ENCODE results near the gene SYNE1. TPM values are rescaled to one million over a fixed set of nuclear protein-coding genes. Genes with fewer than 3 reads are reported as not detected.
"Not testable (repeated sequence)": the region's sequence is repeated elsewhere in the genome, so short reads cannot be mapped to it uniquely, and the experiment has no call there.

Gene SYNE1
- polyA plus RNA-seq, 1 experiment: 35.7 TPM

DNA sequence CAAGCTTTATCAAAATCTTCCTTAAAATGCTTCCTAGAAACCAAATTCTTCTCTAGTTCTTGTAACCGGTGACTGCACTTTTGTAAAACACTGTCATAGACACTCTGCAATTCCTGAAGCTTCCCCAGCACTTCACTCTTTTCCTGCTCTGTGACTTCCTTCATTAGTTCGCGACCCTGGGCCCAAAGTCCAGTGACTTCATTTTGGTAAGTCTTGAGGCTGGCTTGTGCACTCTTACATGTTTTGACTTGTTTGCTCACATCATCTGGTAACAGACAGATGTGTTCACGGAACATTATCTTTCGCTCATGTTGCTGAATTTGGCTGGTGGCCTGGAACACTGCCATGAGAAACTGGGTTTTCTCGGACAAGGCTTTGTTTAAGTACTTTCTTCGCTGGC is 306.2 kb downstream of the SYNE1 start:
- ChIA-PET CTCF (interaction anchor here (1.5 kb wide), 1 partner anchor 8 kb away, joined by 5 read pairs; no protein-coding TSS in a partner anchor), POLR2A (no interaction called here)
- no peaks in the 10 kb centered on the region for H3K27me3 ChIP-seq (ENCODE audit: control insufficient read depth, insufficient read depth, low read length)
- TF ChIP-seq, protein P1, sequence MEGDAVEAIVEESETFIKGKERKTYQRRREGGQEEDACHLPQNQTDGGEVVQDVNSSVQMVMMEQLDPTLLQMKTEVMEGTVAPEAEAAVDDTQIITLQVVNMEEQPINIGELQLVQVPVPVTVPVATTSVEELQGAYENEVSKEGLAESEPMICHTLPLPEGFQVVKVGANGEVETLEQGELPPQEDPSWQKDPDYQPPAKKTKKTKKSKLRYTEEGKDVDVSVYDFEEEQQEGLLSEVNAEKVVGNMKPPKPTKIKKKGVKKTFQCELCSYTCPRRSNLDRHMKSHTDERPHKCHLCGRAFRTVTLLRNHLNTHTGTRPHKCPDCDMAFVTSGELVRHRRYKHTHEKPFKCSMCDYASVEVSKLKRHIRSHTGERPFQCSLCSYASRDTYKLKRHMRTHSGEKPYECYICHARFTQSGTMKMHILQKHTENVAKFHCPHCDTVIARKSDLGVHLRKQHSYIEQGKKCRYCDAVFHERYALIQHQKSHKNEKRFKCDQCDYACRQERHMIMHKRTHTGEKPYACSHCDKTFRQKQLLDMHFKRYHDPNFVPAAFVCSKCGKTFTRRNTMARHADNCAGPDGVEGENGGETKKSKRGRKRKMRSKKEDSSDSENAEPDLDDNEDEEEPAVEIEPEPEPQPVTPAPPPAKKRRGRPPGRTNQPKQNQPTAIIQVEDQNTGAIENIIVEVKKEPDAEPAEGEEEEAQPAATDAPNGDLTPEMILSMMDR (IDR thresholded peaks at IDR 0.05; ENCODE audit: low read depth, low read length): no peak
- no peaks in the 10 kb centered on the region for H3K9me3 ChIP-seq (ENCODE audit: control insufficient read depth, insufficient read depth, low read length)
- DNase-seq (ENCODE audit: low read depth, low spot score): no peak
- no peak overlapping the region for H3K27ac ChIP-seq (ENCODE audit: low read depth, low read length)
- H3K4me3 ChIP-seq (ENCODE audit: low read depth, low read length): no peak overlapping the region

DNA sequence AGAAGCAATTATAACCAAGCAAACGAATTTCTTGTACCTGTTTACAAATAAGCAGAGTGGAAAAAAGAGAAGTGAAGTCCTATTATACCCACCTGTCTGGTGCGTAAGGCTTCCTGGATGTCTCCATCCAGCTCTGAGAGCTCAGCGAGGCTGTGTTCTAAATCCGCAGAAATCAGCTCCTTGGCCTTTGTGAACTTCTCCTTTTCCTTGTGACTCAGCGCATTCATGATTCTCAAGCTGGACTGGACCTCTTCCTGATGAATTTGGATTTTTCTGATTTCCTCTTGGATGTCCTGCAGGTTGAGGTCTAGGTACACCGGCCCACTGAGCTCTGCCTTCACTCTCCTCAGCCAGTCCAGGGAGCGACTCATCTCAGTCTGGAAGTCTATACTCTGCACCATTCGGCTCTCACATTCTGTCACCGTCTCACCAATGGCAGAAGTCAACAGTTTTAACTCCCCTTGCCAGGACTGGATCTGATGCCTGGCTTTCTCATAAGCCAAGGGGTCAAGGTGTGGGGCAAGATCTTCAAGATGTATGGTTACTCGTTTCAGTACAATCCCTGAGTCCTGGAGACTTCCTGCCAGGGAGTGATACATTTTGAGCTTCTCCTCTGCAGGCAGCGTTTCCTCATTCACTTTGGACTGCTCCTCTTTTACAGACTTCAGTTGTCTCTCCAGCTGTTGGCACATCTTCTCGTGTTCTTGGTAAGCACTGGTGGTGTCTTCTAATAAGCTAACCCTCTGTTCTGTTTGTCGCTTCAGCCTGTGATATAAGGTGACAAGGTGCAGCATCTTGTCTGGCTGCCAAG is 307.3 kb downstream of the SYNE1 start:
- Histone ChIP-seq H3K4me3 (ENCODE audit: low read depth, low read length) (no peak overlapping the region), H3K9me3 (ENCODE audit: control insufficient read depth, insufficient read depth, low read length) (no peaks in the 10 kb centered on the region), H3K27me3 (ENCODE audit: control insufficient read depth, insufficient read depth, low read length) (no peaks in the 10 kb centered on the region), H3K27ac (ENCODE audit: low read depth, low read length) (no peak overlapping the region)
- TF ChIP-seq, protein P1 (IDR thresholded peaks at IDR 0.05; ENCODE audit: low read depth, low read length): no peak
- ChIA-PET POLR2A (no interaction called here), CTCF (interaction anchor here (0.6 to 1.5 kb wide), 3 partner anchors 9 to 62 kb away, joined by 5 to 6 read pairs (median 5); no protein-coding TSS in a partner anchor)
- no peak for DNase-seq (ENCODE audit: low read depth, low spot score)

DNA sequence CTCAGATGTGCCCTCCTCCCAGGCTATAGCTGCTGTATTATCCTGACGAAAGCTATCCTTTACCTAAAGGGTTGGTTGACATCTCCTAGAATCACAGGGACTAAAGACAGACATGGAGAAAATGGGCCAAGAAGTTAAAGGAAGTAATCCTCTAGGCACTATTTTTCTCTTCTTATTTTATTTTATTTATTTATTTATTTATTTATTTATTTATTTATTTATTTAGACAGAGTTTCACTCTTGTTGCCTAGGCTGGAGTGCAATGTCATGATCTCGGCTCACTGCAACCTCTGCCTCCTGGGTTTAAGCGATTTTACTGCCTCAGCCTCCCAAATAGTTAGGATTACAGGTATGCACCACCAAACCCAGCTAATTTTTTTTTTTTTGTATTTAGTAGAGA is 309.0 kb downstream of the SYNE1 start:
- CTCF ChIA-PET: interaction anchor here (0.6 to 2.7 kb wide), 2 partner anchors 10 to 124 kb away, joined by 3 to 17 read pairs; no protein-coding TSS in a partner anchor
- H3K27me3 ChIP-seq (ENCODE audit: control insufficient read depth, insufficient read depth, low read length); H3K4me3 ChIP-seq (ENCODE audit: low read depth, low read length); DNase-seq (ENCODE audit: low read depth, low spot score); H3K27ac ChIP-seq (ENCODE audit: low read depth, low read length); H3K9me3 ChIP-seq (ENCODE audit: control insufficient read depth, insufficient read depth, low read length); POLR2A ChIA-PET: not testable (repeated sequence)

DNA sequence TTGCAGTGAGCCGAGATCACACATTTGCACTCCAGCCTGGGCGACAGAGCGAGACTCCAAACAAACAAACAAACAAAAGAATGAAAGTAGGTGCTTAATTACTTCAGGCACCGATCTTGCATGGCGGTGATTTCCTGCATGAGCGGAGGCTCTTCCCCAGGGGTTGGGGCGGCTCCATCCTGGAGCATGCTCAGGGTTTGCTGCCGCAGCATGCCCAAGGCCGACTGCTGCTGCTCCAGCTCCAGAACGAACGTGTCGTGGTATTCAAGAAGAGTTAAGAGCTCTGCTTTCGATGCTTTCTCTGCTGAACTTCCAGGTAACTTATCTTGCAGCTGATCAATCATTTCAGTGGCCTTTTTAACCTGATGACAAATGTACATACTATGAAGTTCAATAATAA is 313.8 kb downstream of the SYNE1 start:
- no peaks in the 10 kb centered on the region for H3K9me3 ChIP-seq (ENCODE audit: control insufficient read depth, insufficient read depth, low read length)
- H3K27me3 ChIP-seq (ENCODE audit: control insufficient read depth, insufficient read depth, low read length): no peaks in the 10 kb centered on the region
- H3K27ac ChIP-seq (ENCODE audit: low read depth, low read length): no peak overlapping the region
- H3K4me3 ChIP-seq (ENCODE audit: low read depth, low read length): no peak overlapping the region
- DNase-seq (ENCODE audit: low read depth, low spot score): no peak
- TF ChIP-seq, protein P1 (IDR thresholded peaks at IDR 0.05; ENCODE audit: low read depth, low read length): no peak
- ChIA-PET POLR2A (no interaction called here), CTCF (interaction anchor here (2.0 kb wide), 1 partner anchor 15 kb away, joined by 14 read pairs; no protein-coding TSS in a partner anchor)

DNA sequence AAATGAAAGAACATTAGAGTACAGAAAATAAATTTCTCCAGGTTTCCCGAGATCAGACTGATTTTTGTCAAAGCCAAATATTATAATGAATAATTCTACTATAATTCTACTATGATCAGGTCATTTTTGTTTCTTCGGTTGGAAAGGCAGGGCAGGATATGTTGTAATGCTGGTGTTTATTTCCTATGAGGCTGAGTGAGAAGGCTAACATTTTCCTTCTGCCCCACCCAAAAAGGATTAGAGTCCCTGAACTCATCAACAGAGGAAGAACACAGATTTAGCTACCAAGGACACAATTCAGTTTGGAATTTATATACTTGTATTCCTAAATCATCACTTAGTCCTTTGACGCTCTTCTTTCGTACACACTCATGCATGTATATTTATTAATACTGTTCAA is 318.9 kb downstream of the SYNE1 start:
- POLR2A ChIA-PET: no interaction called here
- no peak overlapping the region for H3K27ac ChIP-seq (ENCODE audit: low read depth, low read length)
- TF ChIP-seq, protein P1 (IDR thresholded peaks at IDR 0.05; ENCODE audit: low read depth, low read length): no peak
- no peaks in the 10 kb centered on the region for H3K9me3 ChIP-seq (ENCODE audit: control insufficient read depth, insufficient read depth, low read length)
- DNase-seq (ENCODE audit: low read depth, low spot score): no peak
- CTCF ChIA-PET: interaction anchor here (0.6 to 6.1 kb wide), 2 partner anchors 17 to 19 kb away, joined by 3 to 57 read pairs; no protein-coding TSS in a partner anchor
- no peak overlapping the region for H3K4me3 ChIP-seq (ENCODE audit: low read depth, low read length)
- H3K27me3 ChIP-seq (ENCODE audit: control insufficient read depth, insufficient read depth, low read length): no peaks in the 10 kb centered on the region
